DOHH2 (cell line): Measurements from ENCODE around the gene MCC.

ENCODE experiments used
- CTCF ChIP-seq: fragments of 200-600 bp; sonication (generic); IDR thresholded peaks from one replicate; pipeline ENCODE4 v1.5.1; 2014; ENCODE audit warnings: antibody characterized with exemption, mild to moderate bottlenecking, low read depth, low read length; ENCODE audit not compliant: poor library complexity, severe bottlenecking
- EZH2phosphoT487 ChIP-seq: fragments of 200-600 bp; sonication (generic); IDR thresholded peaks from 2 replicates; pipeline ENCODE4 v1.6.1; 2017; ENCODE audit warnings: borderline replicate concordance, mild to moderate bottlenecking, antibody characterized with exemption, low read length, moderate library complexity, mixed read lengths

- TF ChIP-seq CTCF = no peak
- TF ChIP-seq EZH2phosphoT487 = no peak
Observed at GRCh38 chr5:113240951-113241726, 247.1 kb downstream of the MCC start.
